ENCODE measurements around the gene NTM.
A peak's percentile ranks its signal among the peaks of the same experiment; 100 is the strongest.
"Not testable (repeated sequence)": the region's sequence is repeated elsewhere in the genome, so short reads cannot be mapped to it uniquely, and the experiment has no call there.

The NTM gene

GRCh38 chr11:132064987-132065620 lies 694.7 kb downstream of the NTM start:
- DNase-seq: no peak

- no peak for DNase-seq
These were observed 698.1 kb downstream of the NTM start for GRCh38 chr11:132068556-132068955.

- not testable (repeated sequence) for DNase-seq
These were observed 699.2 kb downstream of the NTM start for GRCh38 chr11:132069593-132069992.

GRCh38 chr11:132070907-132071306 lies 700.5 kb downstream of the NTM start:
- not testable (repeated sequence) for DNase-seq

GRCh38 chr11:132072044-132072857 lies 701.8 kb downstream of the NTM start:
- DNase-seq: no peak

- DNase-seq: no peak
These were observed 702.4 kb downstream of the NTM start for GRCh38 chr11:132072858-132073211.

- DNase-seq: no peak
These were observed 703.4 kb downstream of the NTM start for GRCh38 chr11:132073787-132074186.

- DNase-seq: no peak
These were observed 705.0 kb downstream of the NTM start for GRCh38 chr11:132075447-132075846.

GRCh38 chr11:132077416-132077815 lies 707.0 kb downstream of the NTM start:
- no peak for DNase-seq

GRCh38 chr11:132078264-132079076 lies 708.1 kb downstream of the NTM start:
- DNase-seq: no peak

GRCh38 chr11:132080127-132080526 lies 709.7 kb downstream of the NTM start:
- no peak for DNase-seq

GRCh38 chr11:132082566-132082965 lies 712.2 kb downstream of the NTM start:
- DNase-seq: no peak

GRCh38 chr11:132084433-132084832 lies 714.0 kb downstream of the NTM start:
- no peak for DNase-seq

GRCh38 chr11:132087148-132087547 lies 716.7 kb downstream of the NTM start:
- DNase-seq: no peak

GRCh38 chr11:132088551-132088950 lies 718.1 kb downstream of the NTM start:
- DNase-seq: no peak

GRCh38 chr11:132093536-132094259 lies 723.3 kb downstream of the NTM start:
- DNase-seq: no peak

GRCh38 chr11:132094598-132094997 lies 724.2 kb downstream of the NTM start:
- no peak for DNase-seq

- no peak for DNase-seq
These were observed 725.1 kb downstream of the NTM start for GRCh38 chr11:132095230-132096131.

- DNase-seq: no peak
These were observed 725.9 kb downstream of the NTM start for GRCh38 chr11:132096132-132096825.

- peak in 1 of 2 experiments; percentile 1 for DNase-seq
These were observed 729.3 kb downstream of the NTM start for GRCh38 chr11:132099692-132100091.

- no peak for DNase-seq
These were observed 730.2 kb downstream of the NTM start for GRCh38 chr11:132100583-132100982.

Data from Kasumi-1 (cell line).